ENCODE data around the gene PRELP.

PRELP gene

DNA sequence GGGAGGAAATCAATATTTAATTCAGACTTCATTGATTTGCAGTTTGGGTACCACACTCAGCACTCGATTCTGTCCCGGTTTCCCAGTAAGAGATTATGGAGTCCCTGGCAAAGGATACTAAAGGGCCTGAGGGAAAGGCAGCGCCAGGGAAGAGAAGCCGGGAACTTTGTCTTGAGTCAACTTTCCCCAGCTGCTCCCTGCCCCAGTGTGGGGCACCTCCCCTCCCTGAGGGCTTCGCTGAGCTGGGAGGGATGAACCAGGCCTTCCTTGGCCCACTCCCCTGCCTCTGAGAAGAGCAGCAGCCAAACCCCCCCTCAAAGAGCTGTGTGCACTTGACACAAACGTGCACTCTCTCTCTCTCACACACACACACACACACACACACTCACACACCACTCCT, 51.0 kb downstream of the PRELP start:
- peak; percentile 7 for DNase-seq

DNA sequence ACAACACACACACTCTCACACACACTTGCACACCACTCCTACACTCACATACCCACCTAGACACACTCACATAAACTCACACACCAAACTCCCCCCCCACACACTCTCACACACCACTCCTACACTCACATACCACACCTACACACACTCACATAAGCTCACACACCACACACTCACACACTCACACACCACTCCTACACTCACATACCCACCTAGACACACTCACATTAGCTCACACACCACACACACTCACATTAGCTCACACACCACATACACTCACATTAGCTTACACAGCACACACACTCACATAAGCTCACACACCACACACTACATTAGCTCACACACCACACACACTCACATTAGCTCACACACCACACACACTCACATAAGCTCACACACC, 51.4 kb downstream of the PRELP start:
- no peak for DNase-seq

DNA sequence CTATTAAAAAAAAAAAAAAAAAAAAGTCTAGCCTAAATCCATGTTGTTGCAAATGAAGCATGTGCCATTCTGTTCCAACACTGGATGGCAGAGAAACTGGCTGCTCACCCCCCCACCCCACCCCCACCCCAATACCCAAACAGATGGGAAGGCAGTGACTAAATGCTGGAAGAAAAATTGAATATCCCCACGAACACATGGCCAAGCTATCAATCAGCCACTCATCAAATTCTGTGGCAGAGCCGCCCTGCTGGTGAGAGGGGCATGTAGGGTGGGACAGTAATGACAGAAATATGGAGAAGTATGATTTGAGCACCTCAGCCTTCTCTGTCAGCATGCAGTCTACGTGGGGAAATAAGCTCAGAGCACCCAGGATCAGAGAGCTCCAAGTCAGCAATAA, 52.5 kb downstream of the PRELP start:
- DNase-seq, result no peak

DNA sequence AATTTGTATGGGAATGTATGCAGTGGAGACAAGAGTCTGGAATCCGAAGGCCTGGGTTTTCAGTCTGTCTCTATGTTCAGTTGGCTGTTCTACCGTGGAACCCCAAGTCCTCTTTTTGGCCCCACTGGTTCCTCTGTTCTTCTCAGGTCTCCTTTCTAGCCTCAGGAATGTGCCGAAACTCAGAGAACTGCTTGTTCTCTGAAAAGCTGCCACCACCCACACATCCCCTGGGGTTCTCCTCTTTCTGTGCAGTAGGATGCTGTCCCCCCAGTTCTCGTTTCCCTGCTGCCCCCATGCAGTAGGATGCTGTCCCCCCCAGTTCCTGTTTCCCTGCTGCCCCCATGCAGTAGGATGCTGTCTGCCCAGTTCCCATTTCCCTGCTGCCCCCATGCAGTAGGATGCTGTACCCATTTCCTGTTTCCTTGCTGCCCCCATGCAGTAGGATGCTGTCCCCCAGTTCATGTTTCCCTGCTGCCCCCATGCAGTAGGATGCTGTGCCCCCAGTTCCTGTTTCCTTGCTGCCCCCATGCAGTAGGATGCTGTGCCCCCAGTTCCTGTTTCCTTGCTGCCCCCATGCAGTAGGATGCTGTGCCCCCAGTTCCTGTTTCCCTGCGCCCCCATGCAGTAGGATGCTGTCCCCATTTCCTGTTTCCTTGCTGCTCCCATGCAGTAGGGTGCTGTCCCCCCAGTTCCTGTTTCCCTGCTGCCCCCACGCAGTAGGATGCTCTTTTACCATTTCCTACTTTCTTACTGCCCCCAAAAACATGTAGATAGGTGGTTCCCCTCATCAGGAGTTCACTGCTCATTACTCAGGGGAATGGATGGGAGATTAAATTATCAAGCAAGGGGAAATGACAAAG, 53.6 kb downstream of the PRELP start:
- no peak for DNase-seq

DNA sequence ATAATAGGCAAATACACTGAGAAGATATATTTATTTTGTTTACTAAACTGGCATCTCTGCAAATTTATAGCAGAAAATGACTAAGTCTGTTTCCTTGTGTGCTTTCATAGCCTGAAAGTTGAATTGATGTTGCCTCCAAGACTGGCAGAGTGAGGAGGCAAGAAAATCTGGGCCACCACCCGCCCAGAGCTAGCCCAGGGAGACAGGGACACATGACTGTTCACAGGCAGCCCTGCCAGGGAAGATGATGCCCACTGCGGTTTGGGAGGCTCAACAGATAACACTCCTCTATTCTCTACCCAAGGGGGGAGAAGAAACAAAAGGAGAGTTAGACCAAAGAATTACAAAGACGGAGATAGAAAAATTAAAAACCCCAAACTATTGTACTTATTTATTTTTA, 55.5 kb downstream of the PRELP start:
- DNase-seq, result no peak

DNA sequence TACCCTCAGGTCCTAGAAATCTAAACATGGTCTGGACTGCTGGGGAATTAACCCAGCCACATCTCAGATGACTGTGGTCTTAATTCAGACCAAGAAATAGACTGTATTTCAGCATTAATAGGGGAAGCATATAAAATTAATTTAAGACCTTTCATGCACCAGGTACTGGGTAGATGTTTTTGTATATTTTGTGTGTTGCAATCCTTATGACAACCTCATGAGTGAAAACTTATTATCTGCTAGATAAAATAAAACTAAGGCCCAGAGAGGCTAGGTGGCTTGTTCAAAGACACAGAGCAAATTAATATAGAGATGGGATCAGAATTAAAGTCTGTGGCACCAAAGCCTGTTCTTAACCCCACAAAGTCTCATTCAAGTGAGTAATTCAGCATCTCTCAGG, 58.4 kb downstream of the PRELP start:
- no peak for DNase-seq

DNA sequence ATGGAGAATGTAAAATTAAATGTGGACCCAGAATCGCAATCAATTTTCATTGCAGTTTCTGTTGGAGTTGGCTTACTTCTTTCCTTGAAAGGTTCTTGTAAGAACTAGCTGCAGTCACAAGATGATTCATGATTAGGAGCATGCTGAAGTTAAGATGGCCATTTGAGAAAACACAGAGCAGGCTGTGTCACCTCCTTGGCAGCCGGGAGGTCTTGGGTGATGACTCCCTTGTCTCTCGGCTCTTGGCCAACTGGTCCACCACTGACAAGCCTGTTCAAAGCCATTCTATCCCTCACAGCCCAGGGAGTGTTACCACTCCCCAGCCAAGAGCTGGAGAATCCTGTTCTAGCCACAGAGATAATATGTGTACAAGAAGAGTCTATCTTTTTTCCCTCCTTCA, 58.9 kb downstream of the PRELP start:
- DNase-seq, result peak; percentile 5

DNA sequence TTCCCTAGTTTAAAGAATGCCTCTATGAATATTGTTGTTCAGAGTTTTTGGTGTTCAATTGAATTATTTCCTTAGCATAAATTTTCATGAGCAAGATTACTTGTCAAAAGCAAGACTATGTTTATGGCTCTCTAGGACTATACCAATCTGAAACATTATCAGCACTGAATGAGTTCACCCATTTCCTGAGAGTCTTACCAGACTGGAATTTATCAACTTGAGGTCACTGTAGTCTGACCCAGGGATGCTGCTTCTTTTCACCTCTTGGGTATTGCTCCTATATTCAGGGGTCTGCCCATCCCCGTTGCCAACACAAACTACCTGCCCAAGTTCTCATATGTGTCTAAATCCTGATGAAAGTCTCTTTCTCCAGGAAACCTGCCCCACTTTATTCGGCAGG, 61.0 kb downstream of the PRELP start:
- no peak for DNase-seq

DNA sequence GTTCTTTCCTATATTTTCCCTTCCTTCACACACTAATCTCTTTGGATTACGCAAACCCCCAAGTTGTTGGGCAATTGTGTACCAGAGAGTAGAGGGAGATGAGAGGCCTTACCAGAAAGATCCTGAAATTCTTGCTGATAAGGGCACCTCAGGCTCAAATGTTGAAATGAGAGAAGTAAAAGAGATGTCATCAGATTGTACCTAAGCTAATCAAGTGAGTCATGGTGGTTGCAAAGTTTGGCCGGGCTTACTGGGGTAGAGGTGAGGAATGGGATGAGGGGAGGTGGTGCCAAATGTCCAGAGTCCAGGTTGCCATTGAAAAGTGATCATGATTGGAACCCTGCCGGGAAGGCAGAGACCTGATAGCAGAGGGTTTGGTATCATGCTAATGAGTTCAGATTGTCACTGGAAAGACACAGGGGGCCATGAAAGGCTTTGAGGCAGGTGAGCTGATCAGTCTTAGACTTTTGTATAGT, 61.4 kb downstream of the PRELP start:
- no peak for DNase-seq

DNA sequence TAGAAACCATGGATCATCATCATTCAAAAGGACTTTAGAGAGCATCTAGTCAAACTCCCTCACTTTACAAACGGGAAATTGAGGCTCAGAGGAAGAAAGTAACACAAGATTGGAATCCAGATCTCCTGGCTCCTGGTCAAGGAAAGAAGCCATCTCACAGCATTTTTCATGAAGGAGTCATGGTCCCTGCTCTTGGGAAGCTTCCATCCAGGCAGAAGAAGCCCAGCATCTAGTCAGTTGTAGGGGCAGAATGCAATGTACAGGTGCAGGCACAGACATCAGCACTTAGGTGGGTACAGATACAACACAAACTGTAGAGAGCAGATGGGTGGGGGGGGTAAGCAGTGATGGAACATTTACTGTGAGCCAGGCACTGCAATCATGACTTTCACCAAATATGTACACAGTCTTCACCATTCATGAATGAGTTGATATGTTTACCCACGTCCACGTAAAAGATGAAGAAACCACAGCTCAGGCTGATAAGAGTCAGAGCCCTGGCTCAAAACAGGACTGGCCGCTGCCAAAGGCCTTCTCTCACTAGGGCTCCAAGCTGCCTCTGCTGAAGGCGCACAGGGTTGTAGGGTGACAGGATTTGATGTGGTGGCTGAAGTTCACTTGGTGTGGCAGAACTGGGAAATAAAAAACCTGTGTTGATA, 62.3 kb downstream of the PRELP start:
- DNase-seq, result no peak

DNA sequence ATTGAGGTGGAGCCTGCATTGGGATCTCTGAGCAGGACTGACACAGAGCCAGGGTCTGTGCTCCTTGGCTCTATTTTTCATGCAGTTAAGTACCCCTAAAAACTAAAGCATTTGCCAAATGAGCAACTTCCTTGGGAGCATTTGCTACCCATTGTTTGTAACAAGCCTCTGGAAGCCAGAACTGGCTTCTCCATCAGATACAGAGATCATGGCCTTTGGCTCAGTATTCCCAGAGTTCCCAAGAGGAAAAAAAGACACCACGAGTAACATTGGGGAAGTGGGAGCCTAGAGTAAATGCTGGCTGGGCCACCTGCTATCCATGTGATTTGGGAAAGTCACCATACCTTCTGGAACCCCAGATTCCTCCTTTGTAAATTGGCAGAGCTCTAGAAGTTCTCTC, 63.1 kb downstream of the PRELP start:
- no peak for DNase-seq

DNA sequence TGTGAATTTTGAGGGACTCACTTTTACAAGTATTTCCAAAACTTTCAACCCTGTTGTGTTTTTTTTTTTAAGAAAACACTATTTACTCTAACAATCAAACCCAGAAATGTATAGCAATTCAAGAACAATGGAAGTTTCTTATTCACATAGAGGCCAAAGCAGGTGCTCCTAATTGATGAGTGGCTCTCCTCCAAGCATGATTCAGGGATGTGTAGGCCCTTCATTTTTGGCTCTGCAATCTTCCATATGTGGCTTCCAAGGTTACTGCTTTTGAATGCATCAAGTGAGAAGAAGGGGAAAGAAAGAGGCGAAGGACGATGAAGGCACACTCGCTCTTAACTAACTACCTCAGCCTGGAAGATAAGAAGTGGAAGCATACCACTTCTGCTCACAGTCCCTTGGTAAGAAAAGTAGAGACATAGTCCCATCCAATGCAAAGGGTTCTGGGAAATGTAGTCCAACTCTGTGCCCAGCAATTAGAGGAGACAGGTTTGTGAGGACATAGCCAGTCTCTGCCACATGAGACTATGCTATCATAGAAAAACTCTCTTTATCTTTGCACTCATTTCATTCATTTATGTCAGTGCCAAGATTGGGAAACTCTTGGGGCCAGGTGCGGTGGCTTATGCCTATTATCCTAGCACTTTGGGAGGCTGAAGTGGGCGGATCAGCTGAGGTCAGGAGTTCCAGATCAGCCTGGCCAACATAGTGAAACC, 64.4 kb downstream of the PRELP start:
- no peak for DNase-seq
